IMR-90 (cell line): ENCODE results near the gene ZNF688. TPM values are rescaled to one million over a fixed set of nuclear protein-coding genes. Genes with fewer than 3 reads are reported as not detected.
A peak's percentile ranks its signal among the peaks of the same experiment; 100 is the strongest.

Source experiments
- CHD1 ChIP-seq: IDR thresholded peaks from 2 replicates; pipeline ENCODE4 v1.6.1; 2012; ENCODE audit warnings: low read depth, low read length, improper control_type of control experiment
- polyA plus RNA-seq, 3 experiments: library from polyadenylated mRNA; depleted of rRNA; stranded (reverse); fragments of >200 nt; gene quantifications; 2 replicates each; pipeline ENCODE4 v1.2.3, GENCODE V29; 2012; ENCODE audit warnings: low replicate concordance in 1 of 3
- total RNA-seq: library from RNA; depleted of rRNA; stranded (reverse); fragments of >200 nt; gene quantifications from 2 replicates; pipeline ENCODE4 v1.2.3, GENCODE V29; 2012
- TF ChIP-seq, protein P1 (sequence below): conservative IDR thresholded peaks from 2 replicates; pipeline ENCODE4 v1.5.1; 2012; ENCODE audit warnings: mild to moderate bottlenecking, low read depth, low read length, improper control_type of control experiment

Gene ZNF688
- total and polyA plus RNA-seq, 2 of the 4 experiments (the other 2 are of a cell fraction) = 1.8 to 3.7 TPM

DNA sequence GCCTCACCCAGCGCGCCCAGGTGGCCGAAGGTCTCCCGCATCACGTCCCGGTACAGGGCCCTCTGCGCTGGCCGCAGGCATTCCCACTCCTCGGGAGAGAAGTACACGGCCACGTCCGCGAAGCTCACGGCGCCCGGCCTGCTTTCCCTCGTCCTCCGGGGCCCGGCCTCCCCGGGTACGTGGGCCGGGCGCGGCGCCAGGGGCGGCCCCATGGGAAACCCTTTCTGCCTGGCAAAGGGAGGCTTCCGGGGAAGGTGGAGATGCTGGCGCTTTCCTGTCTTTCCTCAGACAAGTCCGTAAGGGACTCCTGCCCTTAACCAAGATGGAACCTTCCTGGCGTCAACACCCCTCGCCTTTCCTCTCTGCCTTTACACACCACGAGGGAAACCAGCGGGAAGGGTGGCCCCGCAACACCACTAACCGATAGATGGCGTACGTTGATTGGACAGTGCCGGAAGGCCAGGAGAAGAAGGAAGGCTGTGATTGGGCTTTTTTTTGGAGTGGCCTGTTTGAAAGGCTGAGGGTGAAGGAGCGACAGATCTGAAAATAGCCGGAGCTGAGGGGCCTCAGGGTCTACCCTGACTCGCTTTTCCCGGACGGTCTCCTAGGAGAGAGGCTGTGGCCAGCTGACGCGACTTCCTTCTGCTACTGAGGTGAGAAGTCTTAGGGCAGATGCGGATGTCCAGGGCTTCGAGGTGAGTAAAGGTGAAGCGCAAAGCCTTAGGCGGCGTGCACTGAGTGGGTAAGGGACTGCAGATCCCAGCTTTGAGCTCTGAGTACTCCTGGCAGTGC is 14.1 kb upstream of the ZNF688 start, which contains the start of gene ZNF785 (continued):
- TF ChIP-seq, protein P1, sequence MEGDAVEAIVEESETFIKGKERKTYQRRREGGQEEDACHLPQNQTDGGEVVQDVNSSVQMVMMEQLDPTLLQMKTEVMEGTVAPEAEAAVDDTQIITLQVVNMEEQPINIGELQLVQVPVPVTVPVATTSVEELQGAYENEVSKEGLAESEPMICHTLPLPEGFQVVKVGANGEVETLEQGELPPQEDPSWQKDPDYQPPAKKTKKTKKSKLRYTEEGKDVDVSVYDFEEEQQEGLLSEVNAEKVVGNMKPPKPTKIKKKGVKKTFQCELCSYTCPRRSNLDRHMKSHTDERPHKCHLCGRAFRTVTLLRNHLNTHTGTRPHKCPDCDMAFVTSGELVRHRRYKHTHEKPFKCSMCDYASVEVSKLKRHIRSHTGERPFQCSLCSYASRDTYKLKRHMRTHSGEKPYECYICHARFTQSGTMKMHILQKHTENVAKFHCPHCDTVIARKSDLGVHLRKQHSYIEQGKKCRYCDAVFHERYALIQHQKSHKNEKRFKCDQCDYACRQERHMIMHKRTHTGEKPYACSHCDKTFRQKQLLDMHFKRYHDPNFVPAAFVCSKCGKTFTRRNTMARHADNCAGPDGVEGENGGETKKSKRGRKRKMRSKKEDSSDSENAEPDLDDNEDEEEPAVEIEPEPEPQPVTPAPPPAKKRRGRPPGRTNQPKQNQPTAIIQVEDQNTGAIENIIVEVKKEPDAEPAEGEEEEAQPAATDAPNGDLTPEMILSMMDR = 0 out of 2 replicates have a peak, but pooled peaks have one; percentile 12
- no peak for TF ChIP-seq CHD1
